ELF-1 (cell line): ENCODE results near the gene ACSF3.
"Not testable (repeated sequence)": the region's sequence is repeated elsewhere in the genome, so short reads cannot be mapped to it uniquely, and the experiment has no call there.

Experiments
- DNase-seq: peaks from one replicate; pipeline ENCODE4 v3.0.0-alpha.2; 2016; ENCODE audit warnings: low read depth, low spot score

ACSF3 gene

GRCh38 chr16:89055894-89056555, 37.6 kb upstream of the ACSF3 start:
- DNase-seq = no peak

- no peak for DNase-seq
Observed at GRCh38 chr16:89056592-89056991, 37.1 kb upstream of the ACSF3 start.

GRCh38 chr16:89057738-89058137, 35.9 kb upstream of the ACSF3 start:
- no peak for DNase-seq

- DNase-seq = no peak
Observed at GRCh38 chr16:89058812-89059211, 34.8 kb upstream of the ACSF3 start.

GRCh38 chr16:89060207-89060794, 33.4 kb upstream of the ACSF3 start:
- no peak for DNase-seq

GRCh38 chr16:89061086-89061485, 32.6 kb upstream of the ACSF3 start:
- DNase-seq = no peak

- no peak for DNase-seq
Observed at GRCh38 chr16:89061590-89062380, 31.9 kb upstream of the ACSF3 start.

- DNase-seq = no peak
Observed at GRCh38 chr16:89062389-89063345, 31.0 kb upstream of the ACSF3 start.

GRCh38 chr16:89063768-89064320, 29.8 kb upstream of the ACSF3 start:
- no peak for DNase-seq

GRCh38 chr16:89064606-89065457, 28.8 kb upstream of the ACSF3 start:
- DNase-seq = no peak

- DNase-seq = no peak
Observed at GRCh38 chr16:89065458-89065822, 28.2 kb upstream of the ACSF3 start.

- no peak for DNase-seq
Observed at GRCh38 chr16:89066721-89067120, 26.9 kb upstream of the ACSF3 start.

GRCh38 chr16:89067677-89068443, 25.8 kb upstream of the ACSF3 start:
- DNase-seq = no peak

- not testable (repeated sequence) for DNase-seq
Observed at GRCh38 chr16:89068814-89069616, 24.6 kb upstream of the ACSF3 start.

- DNase-seq = no peak
Observed at GRCh38 chr16:89069920-89070319, 23.7 kb upstream of the ACSF3 start.

GRCh38 chr16:89070590-89070989, 23.1 kb upstream of the ACSF3 start:
- no peak for DNase-seq

- peak; percentile 36 for DNase-seq
Observed at GRCh38 chr16:89071686-89072547, 21.7 kb upstream of the ACSF3 start.

- DNase-seq = no peak
Observed at GRCh38 chr16:89072548-89073130, 21.0 kb upstream of the ACSF3 start.
